SK-N-SH (cell line): ENCODE measurements around the gene PCDHB7. TPM values are rescaled to one million over a fixed set of nuclear protein-coding genes. Genes with fewer than 3 reads are reported as not detected.

Experiments used
- CTCF ChIA-PET: fragments of 300-600, 350-600 bp; formaldehyde crosslinking; extraction: SDS; loops from one replicate; lab custom pipeline; 2021; lab: Yijun Ruan, JAX
- POLR2A ChIA-PET: fragments of 350-600 bp; sonication (Branson Sonifier 250); formaldehyde crosslinking; extraction: SDS; loops from one replicate; lab custom pipeline; 2020; ENCODE audit warnings: antibody characterized with exemption, inconsistent platforms; lab: Yijun Ruan, JAX
- DNase-seq: peaks from one replicate; pipeline ENCODE4 v3.0.0; 2012
- H2AFZ ChIP-seq: fragments of 200-600 bp; sonication (generic); 2 replicates; pipeline ENCODE4 v1.8.1; 2016; ENCODE audit warnings: antibody characterized with exemption, mild to moderate bottlenecking, low read depth
- H3F3A ChIP-seq: fragments of 200-600 bp; sonication (generic); replicated peaks from 2 replicates; pipeline ENCODE3; 2016; ENCODE audit warnings: antibody characterized with exemption, mild to moderate bottlenecking; ENCODE audit not compliant: insufficient read depth
- H3K27ac ChIP-seq, 2 experiments: fragments of 200-500 bp in 1 of 2; fragments of 200-600 bp in 1 of 2; sonication (Bioruptor generic) in 1 of 2; sonication (generic), shearing (Covaris generic) in 1 of 2; 2 replicates each; pipeline versions ENCODE4 v1.5.1 to v1.6.1; 2014 to 2016; ENCODE audit warnings: low read depth in 2 of 2, inconsistent platforms in 1 of 2, low read length in 1 of 2, mild to moderate bottlenecking in 1 of 2, mixed read lengths in 1 of 2
- H3K27me3 ChIP-seq: fragments of 200-600 bp; sonication (generic), shearing (Covaris generic); 2 replicates; pipeline ENCODE4 v1.6.1; 2016; ENCODE audit warnings: mixed run types; ENCODE audit not compliant: insufficient read depth
- H3K36me3 ChIP-seq, 2 experiments: fragments of 200-500 bp in 1 of 2; fragments of 200-600 bp in 1 of 2; sonication (Bioruptor generic) in 1 of 2; sonication (generic) in 1 of 2; replicated peaks in 1 of 2; 2 replicates each; pipeline versions ENCODE3 to v1.5.1; 2014 to 2016; ENCODE audit warnings: low read length in 1 of 2, mild to moderate bottlenecking in 1 of 2; ENCODE audit not compliant: insufficient read depth in 2 of 2, control insufficient read depth in 1 of 2
- H3K4me1 ChIP-seq, 2 experiments: fragments of 200-500 bp in 1 of 2; fragments of 200-600 bp in 1 of 2; sonication (Bioruptor generic) in 1 of 2; sonication (generic), shearing (Covaris generic) in 1 of 2; 2 replicates each; pipeline versions ENCODE4 v1.5.1 to v1.6.1; 2014 to 2016; ENCODE audit warnings: low read depth in 1 of 2, low read length in 1 of 2, mixed run types in 1 of 2; ENCODE audit not compliant: insufficient read depth in 2 of 2, control insufficient read depth in 1 of 2
- H3K4me2 ChIP-seq: fragments of 200-600 bp; sonication (generic), shearing (Covaris generic); 2 replicates; pipeline ENCODE4 v1.6.1; 2017; ENCODE audit warnings: mixed run types
- H3K4me3 ChIP-seq, 2 experiments: fragments of 200-500 bp in 1 of 2; fragments of 200-600 bp in 1 of 2; sonication (Bioruptor generic) in 1 of 2; sonication (generic), shearing (Covaris generic) in 1 of 2; 2 replicates each; pipeline versions ENCODE4 v1.5.1 to v1.8.1; 2014 to 2016; ENCODE audit warnings: low read depth in 2 of 2, inconsistent platforms in 1 of 2, low read length in 1 of 2, mild to moderate bottlenecking in 1 of 2, mixed read lengths in 1 of 2, moderate library complexity in 1 of 2
- H3K79me2 ChIP-seq: fragments of 200-600 bp; sonication (generic); 2 replicates; pipeline ENCODE4 v1.8.1; 2017; ENCODE audit warnings: mild to moderate bottlenecking; ENCODE audit not compliant: insufficient read depth
- H3K9ac ChIP-seq: fragments of 200-600 bp; sonication (generic); 2 replicates; pipeline ENCODE4 v1.6.1; 2017; ENCODE audit warnings: mixed run types
- H3K9me2 ChIP-seq: fragments of 200-600 bp; sonication (generic); 2 replicates; pipeline ENCODE4 v1.6.1; 2017; ENCODE audit warnings: mixed run types
- H3K9me3 ChIP-seq: fragments of 200-600 bp; sonication (generic); 2 replicates; pipeline ENCODE4 v1.6.1; 2017; ENCODE audit warnings: mixed run types, mild to moderate bottlenecking, moderate library complexity
- H4K20me1 ChIP-seq: fragments of 200-600 bp; sonication (generic); 2 replicates; pipeline ENCODE4 v1.6.1; 2017; ENCODE audit warnings: mild to moderate bottlenecking, mixed run types; ENCODE audit not compliant: insufficient read depth
- CHD2 ChIP-seq: fragments of 150-350 bp; IDR thresholded peaks from 2 replicates; pipeline ENCODE4 v1.6.1; 2018; ENCODE audit warnings: low read length; ENCODE audit not compliant: partially characterized antibody
- ELF1 ChIP-seq: IDR thresholded peaks from 2 replicates; pipeline ENCODE4 v1.4.0; 2012
- EZH2phosphoT487 ChIP-seq: fragments of 200-600 bp; sonication (generic); IDR thresholded peaks from 2 replicates; pipeline ENCODE4 v1.6.1; 2017; ENCODE audit warnings: low read depth, mixed run types, mild to moderate bottlenecking, antibody characterized with exemption, moderate library complexity, borderline replicate concordance
- FOSL2 ChIP-seq: IDR thresholded peaks from 2 replicates; pipeline ENCODE4 v1.4.0; 2012; ENCODE audit warnings: low read depth, mild to moderate bottlenecking, moderate library complexity, borderline replicate concordance
- FOXM1 ChIP-seq: IDR thresholded peaks from 2 replicates; pipeline ENCODE4 v1.4.0; 2012; ENCODE audit warnings: low read depth, mild to moderate bottlenecking
- JUND ChIP-seq: IDR thresholded peaks from 2 replicates; pipeline ENCODE4 v1.4.0; 2012
- MXI1 ChIP-seq: IDR thresholded peaks from 2 replicates; pipeline ENCODE4 v1.6.1; 2012; ENCODE audit warnings: mild to moderate bottlenecking, low read depth, low read length, improper control_type of control experiment
- NFIC ChIP-seq: IDR thresholded peaks from 2 replicates; pipeline ENCODE4 v1.4.0; 2012; ENCODE audit warnings: borderline replicate concordance
- NRF1 ChIP-seq: IDR thresholded peaks from 2 replicates; pipeline ENCODE4 v1.6.1; 2012; ENCODE audit warnings: low read depth, mild to moderate bottlenecking, low read length
- POLR2AphosphoS5 ChIP-seq: IDR thresholded peaks from 2 replicates; pipeline ENCODE4 v1.6.1; 2012; ENCODE audit warnings: low read depth, low read length
- RAD21 ChIP-seq: IDR thresholded peaks from 2 replicates; pipeline ENCODE4 v1.6.1; 2012; ENCODE audit warnings: mild to moderate bottlenecking, low read length
- RCOR1 ChIP-seq: fragments of 150-350 bp; IDR thresholded peaks from 2 replicates; pipeline ENCODE4 v1.6.1; 2017; ENCODE audit warnings: antibody characterized with exemption, low read length
- RFX5 ChIP-seq: IDR thresholded peaks from 2 replicates; pipeline ENCODE4 v1.6.1; 2012; ENCODE audit warnings: mild to moderate bottlenecking, improper control_type of control experiment, low read length
- RXRA ChIP-seq: IDR thresholded peaks from 2 replicates; pipeline ENCODE4 v1.4.0; 2012; ENCODE audit warnings: low read depth, mild to moderate bottlenecking, borderline replicate concordance
- SMC3 ChIP-seq: IDR thresholded peaks from 2 replicates; pipeline ENCODE4 v1.6.1; 2012; ENCODE audit warnings: low read depth, low read length, improper control_type of control experiment
- TAF1 ChIP-seq: IDR thresholded peaks from 2 replicates; pipeline ENCODE4 v1.6.1; 2012; ENCODE audit warnings: low read depth, mild to moderate bottlenecking, low read length, moderate library complexity, borderline replicate concordance
- YY1 ChIP-seq: IDR thresholded peaks from 2 replicates; pipeline ENCODE4 v1.4.0; 2012; ENCODE audit warnings: low read depth, mild to moderate bottlenecking
- WGBS: methylation state at CpG from one replicate; pipeline ENCODE4 v1.1.6; 2017; ENCODE audit warnings: low lambda C conversion rate; 5-methylcytosine and 5-hydroxymethylcytosine counted together
- polyA plus RNA-seq, 3 experiments: library from polyadenylated mRNA; depleted of rRNA; stranded (reverse); fragments of >200 nt; gene quantifications; 2 replicates each; pipeline ENCODE4 v1.2.3, GENCODE V29; 2012
- TF ChIP-seq, protein P1 (sequence below): fragments of 150-350 bp; IDR thresholded peaks from 2 replicates; pipeline ENCODE4 v1.6.1; 2017; ENCODE audit warnings: antibody characterized with exemption, low read length, low read depth, borderline replicate concordance
- TF ChIP-seq, protein P2 (sequence below): IDR thresholded peaks from 2 replicates; pipeline ENCODE4 v1.4.0; 2012; ENCODE audit warnings: low read depth, borderline replicate concordance
- TF ChIP-seq, protein P3 (sequence below): IDR thresholded peaks from 2 replicates; pipeline ENCODE4 v1.6.1; 2012; ENCODE audit warnings: mild to moderate bottlenecking, low read depth, low read length, moderate library complexity
- TF ChIP-seq, protein P4 (sequence below): fragments of 200-600 bp; sonication (generic); IDR thresholded peaks from 2 replicates; pipeline ENCODE4 v1.6.1; 2017; ENCODE audit warnings: antibody characterized with exemption, mild to moderate bottlenecking, moderate library complexity
- TF ChIP-seq, protein P5 (sequence below): IDR thresholded peaks from 2 replicates; pipeline ENCODE4 v1.4.0; 2012; ENCODE audit warnings: low read depth, borderline replicate concordance
- TF ChIP-seq, protein P6 (sequence below): IDR thresholded peaks from 2 replicates; pipeline ENCODE4 v1.4.0; 2012; ENCODE audit warnings: low read depth

PCDHB7 gene
- polyA plus RNA-seq, 1 of the 3 experiments (the other 2 are of a cell fraction): 1.7 TPM

DNA sequence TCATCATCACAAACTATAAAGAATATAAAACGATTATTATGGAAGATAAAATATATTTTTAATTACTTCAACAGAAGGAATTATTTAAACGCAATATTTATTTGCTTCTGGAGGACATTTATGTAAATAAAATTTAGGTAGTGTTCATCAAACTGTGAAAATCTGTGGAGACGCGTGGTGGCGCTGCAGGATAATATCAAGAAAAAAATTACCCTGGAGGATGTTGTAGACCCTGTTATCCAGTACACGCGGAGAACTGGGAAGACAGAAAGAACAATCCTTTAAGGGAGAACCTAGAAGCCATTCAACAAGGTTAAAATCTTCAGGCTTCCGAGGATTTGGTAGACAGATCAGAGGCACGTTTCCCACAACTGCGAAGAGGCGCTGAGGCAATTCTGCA, 36.0 kb downstream of the PCDHB7 start, which contains the start of gene PCDHB12:
TSS of gene PCDHB12 (plus strand) at position 242 of the 400 bp plus-strand sequence. CDS start 189 bp downstream, outside the sequence.
- WGBS: 16% methylated on average over 11 of the region's 11 CpGs
- Histone ChIP-seq H3K27ac (no peak within 1 kb of the TSS; a peak in 1 of 4 replicates), H2AFZ (no peak within 1 kb of the TSS), H3F3A (no peaks in the 10 kb centered on the region), H3K79me2 (no peaks in the 10 kb centered on the region), H3K4me3 (peak within 1 kb of the TSS; percentile 44 to 46), H3K9ac (no peak within 1 kb of the TSS), H3K27me3 (no peaks in the 10 kb centered on the region), H3K9me3 (no peaks in the 10 kb centered on the region; the same call in 1 of the 2 replicates), H4K20me1 (no peaks in the 10 kb centered on the region), H3K4me2 (peak within 1 kb of the TSS; percentile 48; the same call in 1 of the 2 replicates), H3K9me2 (no peaks in the 10 kb centered on the region), H3K4me1 (no peaks in the 10 kb centered on the region), H3K36me3 (no peaks in the 10 kb centered on the region)
- ChIA-PET POLR2A (no interaction called here), CTCF (interaction anchor here (0.6 to 2.7 kb wide), 17 partner anchors 8 to 367 kb away, joined by 3 to 13 read pairs (median 4); partner anchors contain the start of genes PCDHB11, PCDHB14, PCDHB6 and PCDHB8)
- DNase-seq: peak; percentile 50
- TF ChIP-seq, protein P1, sequence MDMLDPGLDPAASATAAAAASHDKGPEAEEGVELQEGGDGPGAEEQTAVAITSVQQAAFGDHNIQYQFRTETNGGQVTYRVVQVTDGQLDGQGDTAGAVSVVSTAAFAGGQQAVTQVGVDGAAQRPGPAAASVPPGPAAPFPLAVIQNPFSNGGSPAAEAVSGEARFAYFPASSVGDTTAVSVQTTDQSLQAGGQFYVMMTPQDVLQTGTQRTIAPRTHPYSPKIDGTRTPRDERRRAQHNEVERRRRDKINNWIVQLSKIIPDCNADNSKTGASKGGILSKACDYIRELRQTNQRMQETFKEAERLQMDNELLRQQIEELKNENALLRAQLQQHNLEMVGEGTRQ: no peak
- TF ChIP-seq ELF1 (no peak), JUND (no peak), EZH2phosphoT487 (no peak), CHD2 (no peak), TAF1 (no peak), SMC3 (peak; percentile 24; the same call in 1 of the 2 replicates), POLR2AphosphoS5 (no peak), NRF1 (no peak), MXI1 (no peak), RXRA (no peak), RCOR1 (no peak), RAD21 (peak; percentile 55), YY1 (no peak), FOXM1 (no peak), RFX5 (no peak), NFIC (no peak), FOSL2 (no peak)
- TF ChIP-seq, protein P2, sequence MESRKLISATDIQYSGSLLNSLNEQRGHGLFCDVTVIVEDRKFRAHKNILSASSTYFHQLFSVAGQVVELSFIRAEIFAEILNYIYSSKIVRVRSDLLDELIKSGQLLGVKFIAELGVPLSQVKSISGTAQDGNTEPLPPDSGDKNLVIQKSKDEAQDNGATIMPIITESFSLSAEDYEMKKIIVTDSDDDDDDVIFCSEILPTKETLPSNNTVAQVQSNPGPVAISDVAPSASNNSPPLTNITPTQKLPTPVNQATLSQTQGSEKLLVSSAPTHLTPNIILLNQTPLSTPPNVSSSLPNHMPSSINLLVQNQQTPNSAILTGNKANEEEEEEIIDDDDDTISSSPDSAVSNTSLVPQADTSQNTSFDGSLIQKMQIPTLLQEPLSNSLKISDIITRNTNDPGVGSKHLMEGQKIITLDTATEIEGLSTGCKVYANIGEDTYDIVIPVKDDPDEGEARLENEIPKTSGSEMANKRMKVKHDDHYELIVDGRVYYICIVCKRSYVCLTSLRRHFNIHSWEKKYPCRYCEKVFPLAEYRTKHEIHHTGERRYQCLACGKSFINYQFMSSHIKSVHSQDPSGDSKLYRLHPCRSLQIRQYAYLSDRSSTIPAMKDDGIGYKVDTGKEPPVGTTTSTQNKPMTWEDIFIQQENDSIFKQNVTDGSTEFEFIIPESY: no peak
- TF ChIP-seq, protein P3, sequence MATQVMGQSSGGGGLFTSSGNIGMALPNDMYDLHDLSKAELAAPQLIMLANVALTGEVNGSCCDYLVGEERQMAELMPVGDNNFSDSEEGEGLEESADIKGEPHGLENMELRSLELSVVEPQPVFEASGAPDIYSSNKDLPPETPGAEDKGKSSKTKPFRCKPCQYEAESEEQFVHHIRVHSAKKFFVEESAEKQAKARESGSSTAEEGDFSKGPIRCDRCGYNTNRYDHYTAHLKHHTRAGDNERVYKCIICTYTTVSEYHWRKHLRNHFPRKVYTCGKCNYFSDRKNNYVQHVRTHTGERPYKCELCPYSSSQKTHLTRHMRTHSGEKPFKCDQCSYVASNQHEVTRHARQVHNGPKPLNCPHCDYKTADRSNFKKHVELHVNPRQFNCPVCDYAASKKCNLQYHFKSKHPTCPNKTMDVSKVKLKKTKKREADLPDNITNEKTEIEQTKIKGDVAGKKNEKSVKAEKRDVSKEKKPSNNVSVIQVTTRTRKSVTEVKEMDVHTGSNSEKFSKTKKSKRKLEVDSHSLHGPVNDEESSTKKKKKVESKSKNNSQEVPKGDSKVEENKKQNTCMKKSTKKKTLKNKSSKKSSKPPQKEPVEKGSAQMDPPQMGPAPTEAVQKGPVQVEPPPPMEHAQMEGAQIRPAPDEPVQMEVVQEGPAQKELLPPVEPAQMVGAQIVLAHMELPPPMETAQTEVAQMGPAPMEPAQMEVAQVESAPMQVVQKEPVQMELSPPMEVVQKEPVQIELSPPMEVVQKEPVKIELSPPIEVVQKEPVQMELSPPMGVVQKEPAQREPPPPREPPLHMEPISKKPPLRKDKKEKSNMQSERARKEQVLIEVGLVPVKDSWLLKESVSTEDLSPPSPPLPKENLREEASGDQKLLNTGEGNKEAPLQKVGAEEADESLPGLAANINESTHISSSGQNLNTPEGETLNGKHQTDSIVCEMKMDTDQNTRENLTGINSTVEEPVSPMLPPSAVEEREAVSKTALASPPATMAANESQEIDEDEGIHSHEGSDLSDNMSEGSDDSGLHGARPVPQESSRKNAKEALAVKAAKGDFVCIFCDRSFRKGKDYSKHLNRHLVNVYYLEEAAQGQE: no peak
- TF ChIP-seq, protein P4, sequence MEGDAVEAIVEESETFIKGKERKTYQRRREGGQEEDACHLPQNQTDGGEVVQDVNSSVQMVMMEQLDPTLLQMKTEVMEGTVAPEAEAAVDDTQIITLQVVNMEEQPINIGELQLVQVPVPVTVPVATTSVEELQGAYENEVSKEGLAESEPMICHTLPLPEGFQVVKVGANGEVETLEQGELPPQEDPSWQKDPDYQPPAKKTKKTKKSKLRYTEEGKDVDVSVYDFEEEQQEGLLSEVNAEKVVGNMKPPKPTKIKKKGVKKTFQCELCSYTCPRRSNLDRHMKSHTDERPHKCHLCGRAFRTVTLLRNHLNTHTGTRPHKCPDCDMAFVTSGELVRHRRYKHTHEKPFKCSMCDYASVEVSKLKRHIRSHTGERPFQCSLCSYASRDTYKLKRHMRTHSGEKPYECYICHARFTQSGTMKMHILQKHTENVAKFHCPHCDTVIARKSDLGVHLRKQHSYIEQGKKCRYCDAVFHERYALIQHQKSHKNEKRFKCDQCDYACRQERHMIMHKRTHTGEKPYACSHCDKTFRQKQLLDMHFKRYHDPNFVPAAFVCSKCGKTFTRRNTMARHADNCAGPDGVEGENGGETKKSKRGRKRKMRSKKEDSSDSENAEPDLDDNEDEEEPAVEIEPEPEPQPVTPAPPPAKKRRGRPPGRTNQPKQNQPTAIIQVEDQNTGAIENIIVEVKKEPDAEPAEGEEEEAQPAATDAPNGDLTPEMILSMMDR: peak; percentile 56
- TF ChIP-seq, protein P5, sequence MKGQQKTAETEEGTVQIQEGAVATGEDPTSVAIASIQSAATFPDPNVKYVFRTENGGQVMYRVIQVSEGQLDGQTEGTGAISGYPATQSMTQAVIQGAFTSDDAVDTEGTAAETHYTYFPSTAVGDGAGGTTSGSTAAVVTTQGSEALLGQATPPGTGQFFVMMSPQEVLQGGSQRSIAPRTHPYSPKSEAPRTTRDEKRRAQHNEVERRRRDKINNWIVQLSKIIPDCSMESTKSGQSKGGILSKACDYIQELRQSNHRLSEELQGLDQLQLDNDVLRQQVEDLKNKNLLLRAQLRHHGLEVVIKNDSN: no peak
- TF ChIP-seq, protein P6, sequence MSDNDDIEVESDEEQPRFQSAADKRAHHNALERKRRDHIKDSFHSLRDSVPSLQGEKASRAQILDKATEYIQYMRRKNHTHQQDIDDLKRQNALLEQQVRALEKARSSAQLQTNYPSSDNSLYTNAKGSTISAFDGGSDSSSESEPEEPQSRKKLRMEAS: no peak
